ENCODE results near the gene RERE.

RERE gene

DNA sequence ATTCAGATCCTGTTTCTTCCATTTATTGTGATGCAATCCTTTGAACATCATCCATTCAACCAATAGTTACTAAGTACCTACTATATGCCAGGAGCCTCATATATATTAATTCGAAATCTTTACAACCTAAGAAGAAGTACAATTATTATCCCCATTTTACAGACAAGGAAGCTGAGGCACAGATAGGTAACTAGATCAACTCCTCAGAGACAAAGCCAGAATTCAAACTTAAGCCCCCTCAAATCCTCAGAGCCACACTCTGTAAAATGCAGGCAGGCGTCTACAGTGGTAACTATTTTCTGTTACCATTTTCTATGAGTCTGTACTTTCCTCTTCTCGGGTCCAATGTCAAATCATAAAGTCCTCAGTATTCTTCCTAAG, 391.7 kb downstream of the RERE start:
- Histone ChIP-seq H3K79me2 (ENCODE audit: insufficient read depth, low read length) (peaks cover 42% of the 10 kb centered on the region), H2AFZ (ENCODE audit: low read depth, low read length, severe bottlenecking) (no peak overlapping the region), H3K4me3 (ENCODE audit: insufficient read depth, low read length, poor library complexity, severe bottlenecking) (peak overlapping the region; percentile 54), H3K4me2 (ENCODE audit: low read depth, low read length, poor library complexity, severe bottlenecking) (peak overlapping the region; percentile 67), H3K27ac (ENCODE audit: low read depth, low read length) (peak overlapping the region; percentile 99), H3K9me3 (ENCODE audit: insufficient read depth, low read length) (no peaks in the 10 kb centered on the region), H4K20me1 (ENCODE audit: low read depth, low read length) (no peaks in the 10 kb centered on the region), H3F3A (ENCODE audit: insufficient read depth) (peaks cover 64% of the 10 kb centered on the region), H3K27me3 (ENCODE audit: low read length) (no peaks in the 10 kb centered on the region), H3K9me2 (replicated peaks; ENCODE audit: insufficient read depth, low read length) (no peaks in the 10 kb centered on the region), H3K9ac (ENCODE audit: low read length) (peak overlapping the region; percentile 91), H3K36me3 (ENCODE audit: low read length) (peaks cover 11% of the 10 kb centered on the region)
- TF ChIP-seq EZH2phosphoT487 (conservative IDR thresholded peaks at IDR 0.05; ENCODE audit: low read length), result no peak
- TF ChIP-seq, protein P1, sequence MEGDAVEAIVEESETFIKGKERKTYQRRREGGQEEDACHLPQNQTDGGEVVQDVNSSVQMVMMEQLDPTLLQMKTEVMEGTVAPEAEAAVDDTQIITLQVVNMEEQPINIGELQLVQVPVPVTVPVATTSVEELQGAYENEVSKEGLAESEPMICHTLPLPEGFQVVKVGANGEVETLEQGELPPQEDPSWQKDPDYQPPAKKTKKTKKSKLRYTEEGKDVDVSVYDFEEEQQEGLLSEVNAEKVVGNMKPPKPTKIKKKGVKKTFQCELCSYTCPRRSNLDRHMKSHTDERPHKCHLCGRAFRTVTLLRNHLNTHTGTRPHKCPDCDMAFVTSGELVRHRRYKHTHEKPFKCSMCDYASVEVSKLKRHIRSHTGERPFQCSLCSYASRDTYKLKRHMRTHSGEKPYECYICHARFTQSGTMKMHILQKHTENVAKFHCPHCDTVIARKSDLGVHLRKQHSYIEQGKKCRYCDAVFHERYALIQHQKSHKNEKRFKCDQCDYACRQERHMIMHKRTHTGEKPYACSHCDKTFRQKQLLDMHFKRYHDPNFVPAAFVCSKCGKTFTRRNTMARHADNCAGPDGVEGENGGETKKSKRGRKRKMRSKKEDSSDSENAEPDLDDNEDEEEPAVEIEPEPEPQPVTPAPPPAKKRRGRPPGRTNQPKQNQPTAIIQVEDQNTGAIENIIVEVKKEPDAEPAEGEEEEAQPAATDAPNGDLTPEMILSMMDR (IDR thresholded peaks at IDR 0.05; ENCODE audit: insufficient read depth, low read length, poor library complexity, severe bottlenecking), result no peak

DNA sequence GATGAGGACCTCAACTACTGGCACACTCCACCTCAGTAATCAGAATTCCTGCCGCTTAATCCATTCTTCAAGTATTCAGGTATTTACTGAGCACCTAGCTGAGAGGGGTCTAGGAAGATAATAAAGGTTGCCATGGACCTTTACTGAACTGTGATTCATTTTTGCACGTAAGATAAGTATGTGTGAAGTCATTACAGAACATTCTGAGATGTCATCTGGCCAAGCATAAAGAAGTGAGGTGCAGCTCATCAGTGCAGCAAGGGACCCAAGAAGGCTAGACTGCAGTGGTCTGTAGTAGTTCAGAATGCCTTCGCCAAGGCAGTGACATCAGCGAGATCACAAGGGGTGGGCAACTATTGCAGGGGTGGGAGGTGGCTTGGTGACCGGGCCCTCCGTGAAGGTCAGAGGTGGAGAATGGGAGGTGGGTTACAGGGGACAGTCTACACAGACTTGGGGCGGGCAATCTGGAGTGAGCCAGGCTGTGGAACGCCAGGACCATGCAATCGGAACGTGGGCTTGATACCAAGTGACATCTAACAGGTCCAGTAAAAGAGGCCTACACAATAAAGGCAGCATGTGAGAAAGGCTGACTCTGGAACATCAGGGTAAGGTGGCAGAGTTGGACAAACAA, 392.2 kb downstream of the RERE start:
- peaks cover 15% of the 10 kb centered on the region for H3K36me3 ChIP-seq (ENCODE audit: low read length)
- H2AFZ ChIP-seq (ENCODE audit: low read depth, low read length, severe bottlenecking), result no peak overlapping the region
- H3K9ac ChIP-seq (ENCODE audit: low read length), result peak overlapping the region; percentile 91
- H3K79me2 ChIP-seq (ENCODE audit: insufficient read depth, low read length), result peaks cover 47% of the 10 kb centered on the region
- peak overlapping the region; percentile 99 for H3K27ac ChIP-seq (ENCODE audit: low read depth, low read length)
- no peaks in the 10 kb centered on the region for H3K9me3 ChIP-seq (ENCODE audit: insufficient read depth, low read length)
- no peaks in the 10 kb centered on the region for H3K27me3 ChIP-seq (ENCODE audit: low read length)
- no peak for TF ChIP-seq EZH2phosphoT487 (conservative IDR thresholded peaks at IDR 0.05; ENCODE audit: low read length)
- TF ChIP-seq, protein P1 (IDR thresholded peaks at IDR 0.05; ENCODE audit: insufficient read depth, low read length, poor library complexity, severe bottlenecking), result no peak
- no peaks in the 10 kb centered on the region; the same call in 1 of the 2 replicates for H4K20me1 ChIP-seq (ENCODE audit: low read depth, low read length)
- H3K4me3 ChIP-seq (ENCODE audit: insufficient read depth, low read length, poor library complexity, severe bottlenecking), result peak overlapping the region; percentile 54
- peaks cover 58% of the 10 kb centered on the region for H3F3A ChIP-seq (ENCODE audit: insufficient read depth)
- no peaks in the 10 kb centered on the region for H3K9me2 ChIP-seq (replicated peaks; ENCODE audit: insufficient read depth, low read length)
- peak overlapping the region; percentile 67 for H3K4me2 ChIP-seq (ENCODE audit: low read depth, low read length, poor library complexity, severe bottlenecking)

DNA sequence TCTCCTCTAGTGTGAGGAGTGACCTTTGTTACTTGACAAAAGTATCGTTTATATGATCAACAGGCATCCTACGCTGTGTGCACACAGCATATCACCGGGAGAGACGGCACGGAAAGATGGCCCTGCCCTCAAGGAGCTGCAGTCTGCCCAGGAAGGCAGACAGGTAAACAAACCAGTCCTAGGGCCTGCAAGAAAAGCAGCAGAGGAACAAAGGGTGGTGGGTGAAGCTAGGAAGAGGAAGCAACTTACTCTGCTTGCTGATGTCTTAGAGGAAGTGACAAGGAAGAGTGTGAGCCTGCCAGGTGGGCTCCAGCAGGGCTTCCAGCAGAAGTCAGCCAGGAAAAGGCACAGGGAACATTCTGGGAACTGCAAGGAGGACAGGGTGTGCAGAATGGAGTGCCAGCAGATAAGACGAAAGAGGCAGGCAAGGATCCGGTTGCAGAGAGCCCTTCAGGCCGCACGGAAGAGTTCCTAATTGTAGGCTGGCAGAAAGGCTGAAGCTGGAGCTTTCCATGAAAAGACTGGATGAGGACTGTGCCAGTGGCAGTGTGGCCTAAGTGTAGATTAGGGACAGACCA, 392.8 kb downstream of the RERE start:
- Histone ChIP-seq H2AFZ (ENCODE audit: low read depth, low read length, severe bottlenecking) (no peak overlapping the region), H3K27ac (ENCODE audit: low read depth, low read length) (peak overlapping the region; percentile 99), H3K79me2 (ENCODE audit: insufficient read depth, low read length) (peaks cover 53% of the 10 kb centered on the region)

More for the DNA sequence above, 392.8 kb downstream of the RERE start:
- TF ChIP-seq, protein P1 (IDR thresholded peaks at IDR 0.05; ENCODE audit: insufficient read depth, low read length, poor library complexity, severe bottlenecking), result no peak
- no peak for TF ChIP-seq EZH2phosphoT487 (conservative IDR thresholded peaks at IDR 0.05; ENCODE audit: low read length)
- peak overlapping the region; percentile 67 for H3K4me2 ChIP-seq (ENCODE audit: low read depth, low read length, poor library complexity, severe bottlenecking)
- peak overlapping the region; percentile 91 for H3K9ac ChIP-seq (ENCODE audit: low read length)
- H3K9me3 ChIP-seq (ENCODE audit: insufficient read depth, low read length), result no peaks in the 10 kb centered on the region
- H4K20me1 ChIP-seq (ENCODE audit: low read depth, low read length), result peaks cover 4% of the 10 kb centered on the region; the same call in 1 of the 2 replicates
- peak overlapping the region; percentile 54 for H3K4me3 ChIP-seq (ENCODE audit: insufficient read depth, low read length, poor library complexity, severe bottlenecking)
- no peaks in the 10 kb centered on the region for H3K9me2 ChIP-seq (replicated peaks; ENCODE audit: insufficient read depth, low read length)
- H3K27me3 ChIP-seq (ENCODE audit: low read length), result no peaks in the 10 kb centered on the region
- peaks cover 52% of the 10 kb centered on the region for H3F3A ChIP-seq (ENCODE audit: insufficient read depth)
- peaks cover 22% of the 10 kb centered on the region for H3K36me3 ChIP-seq (ENCODE audit: low read length)

Data from SU-DHL-6 (cell line).